Hypothalamus (tissue), 51 donors: Measurements from ENCODE around the gene PPCDC.
A peak's percentile ranks its signal among the peaks of the same experiment; 100 is the strongest.

Source experiments
- DNase-seq, 51 donors: peaks; one replicate each; lab custom pipeline; 2025; lab: John Stamatoyannopoulos, UW

PPCDC gene

DNA sequence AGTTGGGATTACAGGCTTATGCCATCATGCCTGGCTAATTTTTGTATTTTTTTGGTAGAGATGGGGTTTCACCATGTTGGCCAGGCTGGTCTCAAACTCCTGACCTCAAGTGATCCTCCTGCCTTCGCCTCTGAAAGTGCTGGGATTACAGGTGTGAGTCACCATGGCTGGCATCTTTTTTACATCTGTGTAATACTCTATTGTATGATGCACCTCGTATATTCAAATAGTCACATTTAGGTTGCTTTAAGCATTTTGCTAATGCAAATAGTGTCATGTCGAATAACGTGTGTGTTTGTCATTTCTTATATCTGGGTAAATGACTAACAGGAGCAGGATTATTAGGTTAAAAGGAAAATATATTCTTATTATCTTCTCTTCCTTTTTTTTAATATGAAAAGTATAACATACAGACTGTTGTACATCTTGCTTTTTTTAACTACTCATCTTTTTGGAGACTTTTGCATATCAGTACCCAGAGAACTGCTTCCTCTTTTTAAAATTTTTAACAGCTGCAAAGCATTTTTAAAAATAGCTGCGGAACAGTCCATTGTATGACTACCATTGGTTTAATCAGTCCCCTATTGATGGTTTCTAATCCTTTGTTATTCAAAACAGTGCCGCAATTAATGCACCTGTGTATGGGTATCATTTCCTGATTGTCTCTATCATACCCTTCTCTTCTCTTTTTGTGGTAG lies 14.6 kb upstream of the PPCDC start:
- DNase-seq = no peak

DNA sequence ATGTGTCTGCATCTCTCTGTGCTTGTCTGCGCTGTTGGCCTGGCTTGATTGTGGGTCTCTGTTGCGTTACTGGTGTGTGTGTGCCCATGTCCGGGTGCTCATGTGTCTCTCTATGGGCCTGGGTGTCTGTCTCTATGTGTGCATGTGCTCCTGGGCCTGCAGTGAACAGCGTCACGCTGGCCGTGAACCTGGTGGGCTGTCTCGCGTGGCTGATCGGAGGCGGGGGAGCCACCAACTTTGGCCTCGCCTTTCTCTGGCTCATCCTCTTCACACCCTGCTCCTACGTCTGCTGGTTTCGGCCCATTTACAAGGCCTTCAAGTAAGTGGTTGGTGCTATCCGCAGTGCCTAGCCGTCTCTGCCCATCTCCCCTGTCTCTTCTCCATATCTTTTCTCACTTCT lies 7.0 kb upstream of the PPCDC start:
- no peak for DNase-seq

DNA sequence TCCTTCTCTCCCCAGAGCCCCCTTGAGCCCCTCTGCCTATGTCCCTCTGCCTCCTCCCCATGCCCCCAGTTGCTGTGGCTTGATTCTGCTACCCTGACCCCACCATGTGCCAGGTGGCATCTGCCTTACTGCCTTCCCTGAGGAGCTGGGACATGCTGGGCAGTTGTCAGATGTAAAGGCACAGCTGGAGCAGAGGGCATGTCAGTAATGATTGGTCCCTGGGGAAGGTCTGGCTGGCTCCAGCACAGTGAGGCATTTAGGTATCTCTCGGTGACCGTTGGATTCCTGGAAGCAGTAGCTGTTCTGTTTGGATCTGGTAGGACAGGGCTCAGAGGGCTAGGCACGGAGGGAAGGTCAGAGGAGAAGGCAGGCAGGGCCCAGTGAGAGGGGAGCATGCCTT lies 3.5 kb upstream of the PPCDC start:
- DNase-seq = no peak

DNA sequence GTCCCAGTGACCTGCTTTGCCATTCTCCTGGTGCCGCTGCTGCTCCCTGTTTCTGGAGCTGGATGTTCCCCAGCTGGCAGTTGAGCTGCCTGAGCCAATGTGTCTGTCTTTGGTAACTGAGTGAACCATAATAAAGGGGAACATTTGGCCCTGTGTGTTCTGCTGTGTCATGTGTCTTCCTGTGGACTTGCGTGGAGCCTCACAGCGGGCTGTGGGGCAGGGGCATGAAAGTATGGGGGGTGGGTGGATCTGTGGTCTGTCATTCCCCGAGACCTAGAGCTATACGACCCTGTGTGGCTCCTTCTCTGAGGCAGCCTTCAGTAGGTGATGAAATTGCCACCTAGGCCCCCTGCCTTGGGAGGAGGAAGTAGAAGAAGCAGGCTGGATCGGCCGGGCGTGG lies 2.0 kb upstream of the PPCDC start:
- no peak for DNase-seq

- DNase-seq = no peak
Observed at GRCh38 chr15:75022783-75023180, 608 bp upstream of the PPCDC start.

- peak in 5 of 51 donors; percentile 4 to 14 (median 12) for DNase-seq
Observed at GRCh38 chr15:75023872-75024636, 664 bp downstream of the PPCDC start.

- no peak for DNase-seq
Observed at GRCh38 chr15:75025107-75025506, 1.7 kb downstream of the PPCDC start.

DNA sequence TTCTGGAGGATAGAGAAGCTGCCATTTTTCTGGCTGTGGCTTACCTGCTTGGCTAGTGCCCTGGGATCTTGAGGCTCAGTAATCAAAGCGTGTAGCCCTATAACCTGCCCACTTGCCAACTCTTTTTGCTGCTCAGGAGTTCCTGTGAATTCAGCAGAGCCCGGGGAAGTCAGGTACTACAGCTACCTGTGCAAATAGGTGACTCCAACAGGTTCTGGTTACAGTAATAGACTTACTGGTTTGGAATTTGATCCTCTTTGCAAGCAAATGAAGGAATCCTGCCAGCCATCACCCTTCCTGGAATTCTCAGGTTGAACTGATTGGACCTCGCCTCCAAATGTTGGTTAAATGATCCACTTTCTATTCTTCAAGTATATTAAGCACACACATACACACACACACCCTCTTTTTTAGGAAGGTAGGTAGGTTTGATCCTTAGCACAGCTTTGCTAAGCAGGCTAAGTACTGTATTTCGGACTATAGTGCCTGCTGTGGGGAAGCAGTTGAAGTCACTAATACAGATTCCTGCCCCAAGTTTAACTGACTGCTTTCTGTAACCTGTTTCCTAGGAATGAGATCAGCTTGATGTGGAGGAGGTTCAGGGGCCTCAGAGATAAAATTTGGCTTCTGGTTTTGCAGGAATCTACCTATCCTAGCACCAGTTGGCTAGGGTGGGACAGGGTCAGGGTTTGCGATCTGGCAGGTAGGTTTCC lies 2.3 kb downstream of the PPCDC start:
- DNase-seq = no peak

- no peak for DNase-seq
Observed at GRCh38 chr15:75027551-75027950, 4.2 kb downstream of the PPCDC start.

GRCh38 chr15:75028991-75029377 lies 5.6 kb downstream of the PPCDC start:
- peak in 1 of 51 donors; percentile 50 for DNase-seq

GRCh38 chr15:75029378-75030022 lies 6.1 kb downstream of the PPCDC start:
- DNase-seq = peak; percentile 41 to 98 (median 84)

DNA sequence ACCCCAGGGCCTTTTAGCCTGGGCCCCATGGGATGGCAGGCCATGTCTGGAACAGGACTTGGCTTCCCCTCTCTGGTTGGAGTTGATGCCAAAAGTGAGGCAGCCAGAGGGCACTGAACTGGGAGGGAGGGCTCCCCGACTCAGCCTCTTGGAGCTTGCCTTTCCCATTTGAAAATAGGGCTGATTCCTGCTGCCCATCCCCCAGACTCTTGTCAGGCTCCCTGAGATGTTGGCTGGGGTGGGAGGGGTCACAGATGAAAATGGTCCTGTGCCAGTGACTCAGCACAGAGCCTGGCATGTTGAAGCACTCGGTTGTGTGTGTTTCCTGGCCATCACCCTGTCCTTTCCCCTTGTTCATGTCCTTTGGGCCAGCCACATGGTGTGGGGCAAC lies 6.6 kb downstream of the PPCDC start:
- DNase-seq = peak in 15 of 51 donors; percentile 39 to 70 (median 51)

DNA sequence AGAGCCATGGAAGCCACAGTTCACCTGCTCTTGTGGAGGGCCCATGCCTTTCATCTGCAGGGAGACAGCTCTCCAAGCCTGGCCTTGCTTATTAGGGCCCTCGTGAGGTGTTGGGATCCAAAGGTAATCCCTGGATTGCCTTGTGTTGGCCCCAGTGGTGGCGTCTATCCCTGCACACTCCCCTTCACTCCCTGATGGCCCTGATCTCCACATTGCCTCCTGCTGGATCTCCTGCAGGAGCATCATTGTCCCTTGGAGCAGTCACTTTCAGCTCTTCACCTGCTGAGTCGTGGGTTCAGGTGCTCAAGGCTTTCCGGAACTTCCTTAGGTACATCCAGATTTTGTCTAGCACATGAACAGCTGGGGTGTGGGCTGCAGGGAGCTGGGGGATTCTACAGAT lies 7.0 kb downstream of the PPCDC start:
- no peak for DNase-seq

DNA sequence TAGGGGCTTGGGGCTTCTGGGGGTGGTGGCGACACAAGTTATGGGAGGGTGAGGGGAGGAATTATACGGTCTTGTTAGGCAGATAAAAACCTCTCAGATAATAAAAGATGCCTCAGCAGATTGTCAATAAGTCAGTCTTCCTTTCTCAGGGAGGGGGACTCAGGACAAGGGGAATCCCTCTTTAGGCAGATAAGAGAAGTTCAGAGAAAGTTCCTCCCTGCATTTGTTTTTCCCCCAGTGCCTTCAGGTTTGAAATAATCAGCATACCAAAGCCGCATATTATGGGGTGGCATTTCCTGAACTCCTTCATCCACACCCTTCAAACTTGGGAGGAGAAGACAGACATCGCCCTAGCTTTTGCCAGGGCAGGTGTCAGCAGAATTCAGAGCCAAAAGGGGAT lies 8.5 kb downstream of the PPCDC start:
- DNase-seq = no peak

DNA sequence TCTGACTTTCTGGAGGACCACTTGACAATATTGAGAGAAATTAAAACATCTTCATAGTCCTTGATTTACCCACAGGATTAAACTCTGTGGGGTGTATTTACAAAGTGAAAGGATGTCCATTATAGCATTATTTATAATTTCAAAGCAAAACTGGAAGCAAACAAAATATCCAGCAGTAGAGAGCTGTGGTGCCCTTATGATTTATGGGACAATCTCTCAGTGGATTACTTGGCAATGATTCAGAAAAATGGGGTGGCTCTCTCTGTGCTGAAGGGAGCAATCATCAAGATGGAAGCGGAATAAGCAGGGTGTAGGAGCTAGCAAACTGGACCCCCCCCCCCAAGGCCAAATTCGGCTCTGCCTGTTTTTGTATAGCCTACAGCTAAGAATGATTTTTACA lies 9.0 kb downstream of the PPCDC start:
- DNase-seq = no peak

DNA sequence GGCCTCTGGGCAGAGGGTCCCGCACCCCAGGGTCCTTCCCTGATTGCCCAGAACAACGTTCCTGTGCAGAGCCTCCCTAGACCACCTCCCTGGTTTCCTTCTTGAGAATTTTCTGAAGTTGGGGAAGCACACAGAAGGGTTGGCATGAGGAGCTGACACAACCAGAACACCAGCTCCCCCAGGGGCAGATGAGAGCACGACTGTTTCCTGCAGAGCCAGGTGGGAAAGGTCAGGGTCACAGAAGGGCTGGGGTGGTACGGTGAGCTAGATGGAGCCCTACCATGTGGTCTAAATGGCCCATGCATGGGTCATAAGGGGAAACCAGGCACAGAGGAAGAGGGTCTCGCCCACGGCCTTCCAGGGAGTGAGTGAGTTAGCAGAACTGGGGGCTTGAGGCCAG lies 10.4 kb downstream of the PPCDC start:
- no peak for DNase-seq

DNA sequence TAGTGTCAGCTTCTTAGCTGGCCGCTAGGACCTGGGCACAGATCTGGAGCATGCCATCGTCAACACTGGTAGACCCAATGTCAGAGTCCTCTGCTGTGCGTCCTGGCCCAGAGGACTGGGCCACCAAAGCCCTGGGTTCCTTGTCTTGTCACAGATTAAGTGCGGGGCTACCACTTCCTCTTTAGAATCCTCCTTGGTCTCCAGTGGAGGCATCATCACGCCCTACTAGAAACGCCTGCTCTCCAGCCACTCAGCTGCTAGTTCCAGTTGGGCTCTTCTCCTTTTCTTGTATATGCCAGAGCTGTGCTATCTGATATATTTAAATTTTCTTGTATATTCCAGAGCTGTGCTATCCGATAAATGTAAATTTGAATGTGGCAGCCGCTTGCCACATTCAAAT lies 11.2 kb downstream of the PPCDC start:
- DNase-seq = no peak

DNA sequence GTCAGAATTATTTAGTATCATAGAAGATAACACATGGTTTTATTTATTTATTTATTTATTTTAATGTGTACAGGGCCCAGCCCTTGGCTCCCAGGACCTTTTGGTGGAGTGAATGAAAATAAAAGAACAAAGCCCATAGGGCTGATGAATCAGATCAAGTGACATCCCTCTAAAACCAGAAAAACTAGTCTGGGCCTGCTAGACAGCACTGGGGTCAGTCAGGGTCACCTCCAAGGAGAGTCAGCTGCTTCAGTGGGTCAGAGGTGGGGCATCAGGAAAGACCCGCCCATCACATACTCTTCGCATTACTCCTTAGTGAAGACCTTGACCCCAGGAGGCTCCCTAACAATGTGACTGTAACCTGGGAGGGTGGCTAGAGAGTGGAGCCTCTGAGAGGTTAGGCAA lies 12.8 kb downstream of the PPCDC start:
- no peak for DNase-seq

DNA sequence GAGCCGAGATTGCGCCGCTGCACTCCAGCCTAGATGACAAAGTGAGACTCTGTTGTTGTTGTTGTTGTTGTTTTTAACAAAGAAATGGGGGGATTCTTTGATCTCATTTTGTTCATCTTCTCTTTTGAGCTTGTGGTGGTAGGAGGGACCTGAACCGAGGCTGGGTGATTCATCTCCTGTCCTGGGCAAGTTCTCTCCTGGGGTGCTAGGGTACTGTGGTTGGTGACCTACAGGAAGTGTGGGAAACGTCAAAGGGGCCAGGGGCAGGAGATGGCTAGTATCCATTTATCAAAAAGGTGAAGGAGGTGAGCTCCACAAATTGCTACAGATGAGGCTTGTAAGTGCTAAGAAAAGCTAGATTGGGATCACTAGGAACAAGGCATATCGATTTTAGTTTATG lies 14.3 kb downstream of the PPCDC start:
- DNase-seq = no peak

GRCh38 chr15:75038231-75038630 lies 14.8 kb downstream of the PPCDC start:
- DNase-seq = no peak
